ENCODE results near the gene EFR3B.

Gene EFR3B

GRCh38 chr2:25049422-25049821 is 7.5 kb downstream of the EFR3B start:
- Histone ChIP-seq H3K27ac (no peak overlapping the region), H3K9me3 (no peaks in the 10 kb centered on the region), H3K9ac (no peak overlapping the region), H3K27me3 (peaks cover 15% of the 10 kb centered on the region), H3K4me3 (no peak overlapping the region), H3K4me1 (no peaks in the 10 kb centered on the region), H3K36me3 (no peaks in the 10 kb centered on the region), H3K4me2 (no peak overlapping the region), H4K20me1 (peaks cover 5% of the 10 kb centered on the region; the same call in 1 of the 2 replicates)
- no peak for TF ChIP-seq Cebpa-rat (IDR thresholded peaks at IDR 0.05)

GRCh38 chr2:25050128-25050527 is 8.3 kb downstream of the EFR3B start:
- no peak overlapping the region for H3K27ac ChIP-seq
- no peaks in the 10 kb centered on the region for H3K9me3 ChIP-seq
- H3K4me3 ChIP-seq, result no peak overlapping the region
- H3K4me1 ChIP-seq, result no peaks in the 10 kb centered on the region
- TF ChIP-seq Cebpa-rat (IDR thresholded peaks at IDR 0.05), result no peak
- H3K4me2 ChIP-seq, result no peak overlapping the region
- no peaks in the 10 kb centered on the region for H4K20me1 ChIP-seq
- H3K27me3 ChIP-seq, result peaks cover 8% of the 10 kb centered on the region; the same call in 1 of the 2 replicates
- no peak overlapping the region for H3K9ac ChIP-seq
- no peaks in the 10 kb centered on the region for H3K36me3 ChIP-seq

GRCh38 chr2:25053041-25053440 is 11.2 kb downstream of the EFR3B start:
- no peak overlapping the region for H3K9ac ChIP-seq
- H3K27ac ChIP-seq, result no peak overlapping the region
- no peaks in the 10 kb centered on the region for H3K36me3 ChIP-seq
- no peaks in the 10 kb centered on the region for H3K4me1 ChIP-seq
- no peak overlapping the region for H3K4me2 ChIP-seq
- TF ChIP-seq Cebpa-rat (IDR thresholded peaks at IDR 0.05), result no peak
- H4K20me1 ChIP-seq, result no peaks in the 10 kb centered on the region
- no peaks in the 10 kb centered on the region for H3K9me3 ChIP-seq
- no peak overlapping the region for H3K4me3 ChIP-seq
- no peaks in the 10 kb centered on the region for H3K27me3 ChIP-seq

- TF ChIP-seq Cebpa-rat (IDR thresholded peaks at IDR 0.05), result no peak
- H3K36me3 ChIP-seq, result no peaks in the 10 kb centered on the region
Observed at GRCh38 chr2:25054720-25055119, 12.8 kb downstream of the EFR3B start.

GRCh38 chr2:25055376-25055920 is 13.6 kb downstream of the EFR3B start:
- Histone ChIP-seq H4K20me1 (no peaks in the 10 kb centered on the region), H3K27ac (no peak overlapping the region), H3K9ac (no peak overlapping the region), H3K9me3 (no peaks in the 10 kb centered on the region), H3K27me3 (no peaks in the 10 kb centered on the region), H3K4me2 (no peak overlapping the region), H3K4me3 (no peak overlapping the region), H3K4me1 (no peaks in the 10 kb centered on the region), H3K36me3 (no peaks in the 10 kb centered on the region)
- TF ChIP-seq Cebpa-rat (IDR thresholded peaks at IDR 0.05), result no peak

More at GRCh38 chr2:25054720-25055119, 12.8 kb downstream of the EFR3B start:
- Histone ChIP-seq H3K4me1 (no peaks in the 10 kb centered on the region), H3K9ac (no peak overlapping the region), H3K9me3 (no peaks in the 10 kb centered on the region), H4K20me1 (no peaks in the 10 kb centered on the region), H3K4me3 (no peak overlapping the region), H3K4me2 (no peak overlapping the region), H3K27ac (no peak overlapping the region), H3K27me3 (no peaks in the 10 kb centered on the region)

GRCh38 chr2:25056098-25056821 is 14.4 kb downstream of the EFR3B start:
- Histone ChIP-seq H3K4me2 (no peak overlapping the region), H3K27ac (no peak overlapping the region), H3K27me3 (no peaks in the 10 kb centered on the region), H3K9ac (no peak overlapping the region), H3K4me1 (no peaks in the 10 kb centered on the region), H3K4me3 (no peak overlapping the region), H3K9me3 (no peaks in the 10 kb centered on the region), H3K36me3 (no peaks in the 10 kb centered on the region), H4K20me1 (no peaks in the 10 kb centered on the region)
- no peak for TF ChIP-seq Cebpa-rat (IDR thresholded peaks at IDR 0.05)

GRCh38 chr2:25062511-25062917 is 20.6 kb downstream of the EFR3B start:
- H3K27me3 ChIP-seq, result no peaks in the 10 kb centered on the region
- peaks cover 13% of the 10 kb centered on the region for H3K4me1 ChIP-seq
- no peak overlapping the region for H3K9ac ChIP-seq
- no peak overlapping the region for H3K4me3 ChIP-seq
- no peaks in the 10 kb centered on the region for H3K9me3 ChIP-seq
- no peak overlapping the region for H3K27ac ChIP-seq
- no peak overlapping the region for H3K4me2 ChIP-seq
- H4K20me1 ChIP-seq, result no peaks in the 10 kb centered on the region
- H3K36me3 ChIP-seq, result no peaks in the 10 kb centered on the region
- TF ChIP-seq Cebpa-rat (IDR thresholded peaks at IDR 0.05), result no peak

- Histone ChIP-seq H3K4me1 (peaks cover 13% of the 10 kb centered on the region), H3K9ac (no peak overlapping the region), H3K27ac (no peak overlapping the region), H3K9me3 (no peaks in the 10 kb centered on the region), H3K4me2 (peak overlapping the region; percentile 35), H4K20me1 (no peaks in the 10 kb centered on the region), H3K4me3 (no peak overlapping the region), H3K36me3 (no peaks in the 10 kb centered on the region), H3K27me3 (no peaks in the 10 kb centered on the region)
- TF ChIP-seq Cebpa-rat (IDR thresholded peaks at IDR 0.05), result no peak
Observed at GRCh38 chr2:25063876-25064660, 22.2 kb downstream of the EFR3B start.

GRCh38 chr2:25065768-25066167 is 23.9 kb downstream of the EFR3B start:
- Histone ChIP-seq H3K4me2 (no peak overlapping the region), H3K36me3 (no peaks in the 10 kb centered on the region), H3K9ac (no peak overlapping the region), H4K20me1 (no peaks in the 10 kb centered on the region), H3K27ac (no peak overlapping the region), H3K9me3 (no peaks in the 10 kb centered on the region), H3K4me1 (peaks cover 13% of the 10 kb centered on the region), H3K4me3 (no peak overlapping the region), H3K27me3 (no peaks in the 10 kb centered on the region)
- no peak for TF ChIP-seq Cebpa-rat (IDR thresholded peaks at IDR 0.05)

GRCh38 chr2:25066455-25066854 is 24.6 kb downstream of the EFR3B start:
- TF ChIP-seq Cebpa-rat (IDR thresholded peaks at IDR 0.05), result no peak

More at GRCh38 chr2:25066455-25066854, 24.6 kb downstream of the EFR3B start:
- Histone ChIP-seq H3K4me3 (no peak overlapping the region), H3K27me3 (no peaks in the 10 kb centered on the region), H4K20me1 (no peaks in the 10 kb centered on the region), H3K36me3 (no peaks in the 10 kb centered on the region), H3K4me1 (peaks cover 13% of the 10 kb centered on the region), H3K9ac (no peak overlapping the region), H3K4me2 (no peak overlapping the region), H3K9me3 (no peaks in the 10 kb centered on the region), H3K27ac (no peak overlapping the region)

All from BLaER1 (cell line).